ENCODE results near the gene SAMD8. TPM values are rescaled to one million over a fixed set of nuclear protein-coding genes. Genes with fewer than 3 reads are reported as not detected.
"Not testable (repeated sequence)": the region's sequence is repeated elsewhere in the genome, so short reads cannot be mapped to it uniquely, and the experiment has no call there.

The SAMD8 gene
- total RNA-seq, 2 donors from 2014 or later, result 25.2 to 34.2 TPM

- H3K36me3 Mint-ChIP-seq (ENCODE audit: low read depth); H3K9me3 ChIP-seq (ENCODE audit: control insufficient read depth, low read length, poor library complexity, severe bottlenecking); ATAC-seq; H3K4me3 Mint-ChIP-seq; H3K27me3 Mint-ChIP-seq; H3K27ac Mint-ChIP-seq; DNase-seq: not testable (repeated sequence)
- peaks cover 11% of the 10 kb centered on the region for H3K4me1 Mint-ChIP-seq
Measured at GRCh38 chr10:75106891-75107290, 4.6 kb upstream of the SAMD8 start.

- Mint-ChIP-seq H3K27ac (peak overlapping the region; percentile 65), H3K4me1 (peaks cover 19% of the 10 kb centered on the region), H3K36me3 (ENCODE audit: low read depth) (peaks cover 4% of the 10 kb centered on the region), H3K27me3 (no peaks in the 10 kb centered on the region), H3K4me3 (no peak overlapping the region)
- no peaks in the 10 kb centered on the region for H3K9me3 ChIP-seq (ENCODE audit: control insufficient read depth, low read length, poor library complexity, severe bottlenecking)
- ATAC-seq (no peak), DNase-seq (no peak)
Measured at GRCh38 chr10:75107756-75108683, 3.4 kb upstream of the SAMD8 start.

GRCh38 chr10:75108684-75109458 lies 2.6 kb upstream of the SAMD8 start:
- H3K27ac Mint-ChIP-seq, result peak overlapping the region; percentile 65
- H3K27me3 Mint-ChIP-seq, result no peaks in the 10 kb centered on the region
- peak overlapping the region; percentile 19 for H3K4me3 Mint-ChIP-seq
- ATAC-seq (no peak), DNase-seq (no peak)
- peaks cover 23% of the 10 kb centered on the region for H3K4me1 Mint-ChIP-seq
- H3K36me3 Mint-ChIP-seq (ENCODE audit: low read depth), result peaks cover 4% of the 10 kb centered on the region
- H3K9me3 ChIP-seq (ENCODE audit: control insufficient read depth, low read length, poor library complexity, severe bottlenecking), result no peaks in the 10 kb centered on the region

- H3K36me3 Mint-ChIP-seq (ENCODE audit: low read depth), result peaks cover 4% of the 10 kb centered on the region
- peak overlapping the region; percentile 99 for H3K27ac Mint-ChIP-seq
- H3K9me3 ChIP-seq (ENCODE audit: control insufficient read depth, low read length, poor library complexity, severe bottlenecking), result no peaks in the 10 kb centered on the region
- peak overlapping the region; percentile 19 for H3K4me3 Mint-ChIP-seq
- peaks cover 23% of the 10 kb centered on the region for H3K4me1 Mint-ChIP-seq
- ATAC-seq, result no peak
- no peak for DNase-seq
- no peaks in the 10 kb centered on the region for H3K27me3 Mint-ChIP-seq
Measured at GRCh38 chr10:75109459-75109778, 2.0 kb upstream of the SAMD8 start.

GRCh38 chr10:75110006-75110632 lies 1.3 kb upstream of the SAMD8 start:
- DNase-seq (no peak), ATAC-seq (no peak)
- Mint-ChIP-seq H3K4me3 (peak overlapping the region; percentile 99), H3K4me1 (peaks cover 30% of the 10 kb centered on the region), H3K27me3 (no peaks in the 10 kb centered on the region), H3K27ac (peak overlapping the region; percentile 99), H3K36me3 (ENCODE audit: low read depth) (peaks cover 4% of the 10 kb centered on the region)
- H3K9me3 ChIP-seq (ENCODE audit: control insufficient read depth, low read length, poor library complexity, severe bottlenecking), result no peaks in the 10 kb centered on the region

- Mint-ChIP-seq H3K4me1 (peaks cover 33% of the 10 kb centered on the region), H3K27ac (peak overlapping the region; percentile 99), H3K27me3 (no peaks in the 10 kb centered on the region), H3K4me3 (peak overlapping the region; percentile 99), H3K36me3 (ENCODE audit: low read depth) (peaks cover 4% of the 10 kb centered on the region)
- ATAC-seq, result peak; percentile 38
- DNase-seq, result peak in 2 of 3 donors; percentile 23 to 36
- H3K9me3 ChIP-seq (ENCODE audit: control insufficient read depth, low read length, poor library complexity, severe bottlenecking), result no peaks in the 10 kb centered on the region
Measured at GRCh38 chr10:75111907-75112679, 637 bp downstream of the SAMD8 start.

- no peaks in the 10 kb centered on the region for H3K27me3 Mint-ChIP-seq
- peaks cover 4% of the 10 kb centered on the region for H3K36me3 Mint-ChIP-seq (ENCODE audit: low read depth)
- H3K27ac Mint-ChIP-seq, result peak overlapping the region; percentile 14
- ATAC-seq, result no peak
- peak overlapping the region; percentile 5 for H3K4me3 Mint-ChIP-seq
- H3K9me3 ChIP-seq (ENCODE audit: control insufficient read depth, low read length, poor library complexity, severe bottlenecking), result no peaks in the 10 kb centered on the region
- DNase-seq, result no peak
- H3K4me1 Mint-ChIP-seq, result peaks cover 32% of the 10 kb centered on the region
Measured at GRCh38 chr10:75115137-75115536, 3.7 kb downstream of the SAMD8 start.

- ATAC-seq; H3K4me3 Mint-ChIP-seq; DNase-seq; H3K27me3 Mint-ChIP-seq; H3K9me3 ChIP-seq (ENCODE audit: control insufficient read depth, low read length, poor library complexity, severe bottlenecking); H3K36me3 Mint-ChIP-seq (ENCODE audit: low read depth): not testable (repeated sequence)
- Mint-ChIP-seq H3K27ac (peak overlapping the region; percentile 51), H3K4me1 (peaks cover 31% of the 10 kb centered on the region)
Measured at GRCh38 chr10:75116941-75117775, 5.7 kb downstream of the SAMD8 start.

- no peak for ATAC-seq
Measured at GRCh38 chr10:75117995-75118394, 6.5 kb downstream of the SAMD8 start.

GRCh38 chr10:75119444-75120066 lies 8.1 kb downstream of the SAMD8 start:
- not testable (repeated sequence) for H3K9me3 ChIP-seq (ENCODE audit: control insufficient read depth, low read length, poor library complexity, severe bottlenecking); ATAC-seq; H3K4me3 Mint-ChIP-seq; DNase-seq; H3K27me3 Mint-ChIP-seq; H3K36me3 Mint-ChIP-seq (ENCODE audit: low read depth); H3K27ac Mint-ChIP-seq
- peaks cover 26% of the 10 kb centered on the region for H3K4me1 Mint-ChIP-seq

More at GRCh38 chr10:75117995-75118394, 6.5 kb downstream of the SAMD8 start:
- no peaks in the 10 kb centered on the region for H3K36me3 Mint-ChIP-seq (ENCODE audit: low read depth)
- H3K4me1 Mint-ChIP-seq, result peaks cover 25% of the 10 kb centered on the region
- H3K27me3 Mint-ChIP-seq, result no peaks in the 10 kb centered on the region
- no peak for DNase-seq
- no peaks in the 10 kb centered on the region for H3K9me3 ChIP-seq (ENCODE audit: control insufficient read depth, low read length, poor library complexity, severe bottlenecking)
- H3K27ac Mint-ChIP-seq, result peak overlapping the region; percentile 51
- H3K4me3 Mint-ChIP-seq, result peak overlapping the region; percentile 39

- no peaks in the 10 kb centered on the region for H3K27me3 Mint-ChIP-seq
- ATAC-seq, result no peak
- H3K9me3 ChIP-seq (ENCODE audit: control insufficient read depth, low read length, poor library complexity, severe bottlenecking), result no peaks in the 10 kb centered on the region
- H3K27ac Mint-ChIP-seq, result no peak overlapping the region
- H3K36me3 Mint-ChIP-seq (ENCODE audit: low read depth), result peaks cover 3% of the 10 kb centered on the region
- no peak for DNase-seq
- H3K4me1 Mint-ChIP-seq, result peaks cover 19% of the 10 kb centered on the region
- no peak overlapping the region for H3K4me3 Mint-ChIP-seq
Measured at GRCh38 chr10:75121322-75121721, 9.9 kb downstream of the SAMD8 start.

GRCh38 chr10:75122505-75122904 lies 11.0 kb downstream of the SAMD8 start:
- ATAC-seq (no peak), DNase-seq (no peak)
- H3K4me3 Mint-ChIP-seq, result no peak overlapping the region
- no peaks in the 10 kb centered on the region for H3K9me3 ChIP-seq (ENCODE audit: control insufficient read depth, low read length, poor library complexity, severe bottlenecking)
- H3K36me3 Mint-ChIP-seq (ENCODE audit: low read depth), result peaks cover 3% of the 10 kb centered on the region
- H3K27ac Mint-ChIP-seq, result no peak overlapping the region
- no peaks in the 10 kb centered on the region for H3K27me3 Mint-ChIP-seq
- peaks cover 19% of the 10 kb centered on the region for H3K4me1 Mint-ChIP-seq
